Stimulated activated CD4-positive, alpha-beta T cell treated with anti-CD3 and anti-CD28 coated beads, TNF-alpha, amount 100 ng/mL, for 1 hour (primary cell): ENCODE results near the gene MOBP.
"Not testable (repeated sequence)": the region's sequence is repeated elsewhere in the genome, so short reads cannot be mapped to it uniquely, and the experiment has no call there.

Experiments used
- DNase-seq, 3 donors: peaks; one replicate each; pipeline ENCODE4 v3.0.0-alpha.2; 2020; ENCODE audit warnings: low read depth in 3 of 3, low spot score in 1 of 3

Gene MOBP

GRCh38 chr3:39449796-39450195 is 17.7 kb upstream of the MOBP start:
- no peak for DNase-seq

- no peak for DNase-seq
Observed at GRCh38 chr3:39453134-39453533, 14.3 kb upstream of the MOBP start.

GRCh38 chr3:39453872-39454271 is 13.6 kb upstream of the MOBP start:
- not testable (repeated sequence) for DNase-seq

GRCh38 chr3:39454591-39455217 is 12.8 kb upstream of the MOBP start:
- no peak for DNase-seq

GRCh38 chr3:39456159-39456558 is 11.3 kb upstream of the MOBP start:
- no peak for DNase-seq

- no peak for DNase-seq
Observed at GRCh38 chr3:39457361-39457760, 10.1 kb upstream of the MOBP start.

- DNase-seq: not testable (repeated sequence)
Observed at GRCh38 chr3:39458579-39458978, 8.9 kb upstream of the MOBP start.

- no peak for DNase-seq
Observed at GRCh38 chr3:39460677-39461076, 6.8 kb upstream of the MOBP start.

GRCh38 chr3:39463269-39463668 is 4.2 kb upstream of the MOBP start:
- no peak for DNase-seq

GRCh38 chr3:39466988-39467387 is 492 bp upstream of the MOBP start:
- no peak for DNase-seq

GRCh38 chr3:39468108-39468436 is 592 bp downstream of the MOBP start:
- DNase-seq: no peak

GRCh38 chr3:39469258-39469657 is 1.8 kb downstream of the MOBP start:
- DNase-seq: no peak

GRCh38 chr3:39469945-39470344 is 2.5 kb downstream of the MOBP start:
- no peak for DNase-seq

GRCh38 chr3:39471652-39472051 is 4.2 kb downstream of the MOBP start:
- DNase-seq: no peak

- no peak for DNase-seq
Observed at GRCh38 chr3:39473452-39474125, 6.1 kb downstream of the MOBP start.

GRCh38 chr3:39474126-39474515 is 6.6 kb downstream of the MOBP start:
- DNase-seq: no peak

- no peak for DNase-seq
Observed at GRCh38 chr3:39476783-39477182, 9.3 kb downstream of the MOBP start.

GRCh38 chr3:39478226-39478625 is 10.7 kb downstream of the MOBP start:
- DNase-seq: no peak

GRCh38 chr3:39479701-39480414 is 12.4 kb downstream of the MOBP start:
- no peak for DNase-seq

- DNase-seq: no peak
Observed at GRCh38 chr3:39485547-39485946, 18.1 kb downstream of the MOBP start.

GRCh38 chr3:39491014-39491413 is 23.5 kb downstream of the MOBP start:
- no peak for DNase-seq

- DNase-seq: no peak
Observed at GRCh38 chr3:39491733-39492350, 24.4 kb downstream of the MOBP start.
